Measurements from ENCODE around the gene ADGRL1. TPM values are rescaled to one million over a fixed set of nuclear protein-coding genes. Genes with fewer than 3 reads are reported as not detected.

Gene ADGRL1
- total and polyA plus RNA-seq, 10 of the 15 experiments (the other 5 are each of a cell fraction or from before 2014, with no cell fraction given) = 0.05 to 4.8 (median 0.71) TPM

DNA sequence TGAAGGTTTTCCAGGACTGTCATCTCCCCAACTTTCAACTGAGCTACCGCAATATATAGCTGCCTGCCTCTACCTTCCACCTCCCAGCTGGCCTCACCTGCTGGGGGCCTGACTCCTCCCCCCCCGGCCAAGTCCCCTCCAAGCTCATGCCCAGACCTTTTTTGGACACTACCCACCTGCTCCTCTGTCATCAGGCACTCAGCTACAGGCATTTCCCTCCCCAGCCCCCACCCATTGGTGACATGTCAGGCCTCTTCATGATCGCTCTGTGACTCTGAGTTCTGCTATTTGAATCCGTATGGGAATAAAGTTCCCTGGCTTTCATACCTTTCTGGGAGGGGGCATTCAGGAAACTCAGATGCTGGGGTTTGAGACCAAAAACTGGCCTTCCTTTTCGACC, 90.2 kb downstream of the ADGRL1 start (continued):
- TF ChIP-seq, protein P1, sequence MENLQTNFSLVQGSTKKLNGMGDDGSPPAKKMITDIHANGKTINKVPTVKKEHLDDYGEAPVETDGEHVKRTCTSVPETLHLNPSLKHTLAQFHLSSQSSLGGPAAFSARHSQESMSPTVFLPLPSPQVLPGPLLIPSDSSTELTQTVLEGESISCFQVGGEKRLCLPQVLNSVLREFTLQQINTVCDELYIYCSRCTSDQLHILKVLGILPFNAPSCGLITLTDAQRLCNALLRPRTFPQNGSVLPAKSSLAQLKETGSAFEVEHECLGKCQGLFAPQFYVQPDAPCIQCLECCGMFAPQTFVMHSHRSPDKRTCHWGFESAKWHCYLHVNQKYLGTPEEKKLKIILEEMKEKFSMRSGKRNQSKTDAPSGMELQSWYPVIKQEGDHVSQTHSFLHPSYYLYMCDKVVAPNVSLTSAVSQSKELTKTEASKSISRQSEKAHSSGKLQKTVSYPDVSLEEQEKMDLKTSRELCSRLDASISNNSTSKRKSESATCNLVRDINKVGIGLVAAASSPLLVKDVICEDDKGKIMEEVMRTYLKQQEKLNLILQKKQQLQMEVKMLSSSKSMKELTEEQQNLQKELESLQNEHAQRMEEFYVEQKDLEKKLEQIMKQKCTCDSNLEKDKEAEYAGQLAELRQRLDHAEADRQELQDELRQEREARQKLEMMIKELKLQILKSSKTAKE (IDR thresholded peaks at IDR 0.05; ENCODE audit: low read depth, poor library complexity, severe bottlenecking) = no peak
- no peak for TF ChIP-seq HCFC1 (IDR thresholded peaks at IDR 0.05; ENCODE audit: low read length)

DNA sequence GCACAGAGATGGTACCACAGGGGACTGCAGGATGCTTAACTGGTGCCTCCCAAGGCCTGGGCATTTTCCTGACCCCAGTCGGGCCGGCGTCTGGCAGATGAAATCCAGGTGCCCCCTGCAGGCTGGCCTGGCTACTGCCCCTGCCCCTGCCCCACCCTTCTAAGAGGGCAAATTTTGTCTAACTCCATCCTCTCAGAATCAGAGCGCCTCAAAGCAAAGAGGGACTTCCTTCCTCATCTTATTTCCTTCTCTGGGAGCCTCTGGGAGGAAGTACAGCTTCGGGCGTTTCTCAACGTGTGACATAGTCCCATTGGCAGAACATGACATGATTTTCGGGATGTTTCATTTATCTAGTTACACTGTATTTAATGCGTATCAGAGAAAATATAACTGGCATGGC, 91.1 kb downstream of the ADGRL1 start:
- Histone ChIP-seq H3K27ac (ENCODE audit: control insufficient read depth, insufficient read depth) (no peak overlapping the region), H3K4me2 (ENCODE audit: control insufficient read depth, insufficient read depth) (peak overlapping the region; percentile 19; the same call in 1 of the 2 replicates), H4K20me1 (ENCODE audit: control insufficient read depth, insufficient read depth) (no peaks in the 10 kb centered on the region), H3K9me3 (replicated peaks; ENCODE audit: control insufficient read depth, insufficient read depth, low read length) (no peaks in the 10 kb centered on the region), H3K4me1 (ENCODE audit: control insufficient read depth, insufficient read depth, low read length) (peaks cover 16% of the 10 kb centered on the region), H3K36me3 (ENCODE audit: control insufficient read depth in 2 of 2, insufficient read depth in 2 of 2, low read length in 1 of 2) (peaks cover 0 to 2% of the 10 kb centered on the region in 2 experiments; a peak in 1 of 4 replicates), H3K4me3 (no peak overlapping the region), H3K27me3 (replicated peaks in 1 of 2; ENCODE audit: control insufficient read depth in 2 of 2, insufficient read depth in 2 of 2, low read length in 1 of 2) (no peaks in the 10 kb centered on the region), H3K9ac (ENCODE audit: control insufficient read depth, insufficient read depth, low read length) (no peak overlapping the region), H3K79me2 (ENCODE audit: control insufficient read depth, insufficient read depth, low read length) (peaks cover 8% of the 10 kb centered on the region), H2AFZ (ENCODE audit: control insufficient read depth, low read depth, low read length) (no peak overlapping the region)
- SMC1A ChIA-PET (ENCODE audit: uncharacterized antibody, unreplicated experiment) = interaction anchor here (0.6 to 3.0 kb wide), 7 partner anchors 13 to 43 kb away, joined by 3 to 14 read pairs (median 5); partner anchors contain the start of genes ASF1B and MISP3
- CTCF ChIA-PET = interaction anchor here (0.9 to 5.3 kb wide), 21 partner anchors 9 to 317 kb away, joined by 3 to 38 read pairs (median 5); partner anchors contain the start of genes ASF1B, C19orf67, MISP3 and PKN1
- ATAC-seq (peak; percentile 31), DNase-seq (ENCODE audit: low read depth, low spot score) (no peak), FAIRE-seq (no peak)
- POLR2A ChIA-PET = interaction anchor here (1.3 to 2.0 kb wide), 2 partner anchors 22 to 41 kb away, joined by 4 to 7 read pairs; partner anchors contain the start of gene ASF1B
- BruUV-seq (replicated peaks) = no TSS peak
- intact Hi-C loops (cut with micrococcal nuclease; ENCODE audit: unreplicated experiment) (loop anchor here (5.0 kb wide), 1 partner anchor 33 kb away; no protein-coding TSS in a partner anchor), in situ Hi-C loops (cut with MboI) (no loop called here)
- WGBS (ENCODE audit: insufficient coverage, insufficient replicate concordance, low lambda C conversion rate, missing lambda C conversion rate) = 21% methylated on average over 9 of the region's 9 CpGs
- RAD21 ChIA-PET (ENCODE audit: unreplicated experiment) = interaction anchor here (1.0 to 3.0 kb wide), 6 partner anchors 21 to 236 kb away, joined by 3 to 14 read pairs (median 8); partner anchors contain the start of genes ASF1B and IL27RA
- TF ChIP-seq IKZF2 (IDR thresholded peaks at IDR 0.05) (no peak), ETV6 (conservative IDR thresholded peaks at IDR 0.05 in 1 of 2, IDR thresholded peaks at IDR 0.05 in 1 of 2; ENCODE audit: borderline replicate concordance in 1 of 2, low read depth in 1 of 2) (no peak), RAD21 (IDR thresholded peaks at IDR 0.05; ENCODE audit: insufficient read depth, low read depth, low read length) (peak; percentile 58), YY1 (IDR thresholded peaks at IDR 0.05; ENCODE audit: low read depth, low read length) (0 out of 2 replicates have a peak, but pooled peaks have one; percentile 20), SMC3 (IDR thresholded peaks at IDR 0.05; ENCODE audit: borderline replicate concordance, low read length) (peak; percentile 37; the same call in 1 of the 2 replicates)
- TF ChIP-seq, protein P2, sequence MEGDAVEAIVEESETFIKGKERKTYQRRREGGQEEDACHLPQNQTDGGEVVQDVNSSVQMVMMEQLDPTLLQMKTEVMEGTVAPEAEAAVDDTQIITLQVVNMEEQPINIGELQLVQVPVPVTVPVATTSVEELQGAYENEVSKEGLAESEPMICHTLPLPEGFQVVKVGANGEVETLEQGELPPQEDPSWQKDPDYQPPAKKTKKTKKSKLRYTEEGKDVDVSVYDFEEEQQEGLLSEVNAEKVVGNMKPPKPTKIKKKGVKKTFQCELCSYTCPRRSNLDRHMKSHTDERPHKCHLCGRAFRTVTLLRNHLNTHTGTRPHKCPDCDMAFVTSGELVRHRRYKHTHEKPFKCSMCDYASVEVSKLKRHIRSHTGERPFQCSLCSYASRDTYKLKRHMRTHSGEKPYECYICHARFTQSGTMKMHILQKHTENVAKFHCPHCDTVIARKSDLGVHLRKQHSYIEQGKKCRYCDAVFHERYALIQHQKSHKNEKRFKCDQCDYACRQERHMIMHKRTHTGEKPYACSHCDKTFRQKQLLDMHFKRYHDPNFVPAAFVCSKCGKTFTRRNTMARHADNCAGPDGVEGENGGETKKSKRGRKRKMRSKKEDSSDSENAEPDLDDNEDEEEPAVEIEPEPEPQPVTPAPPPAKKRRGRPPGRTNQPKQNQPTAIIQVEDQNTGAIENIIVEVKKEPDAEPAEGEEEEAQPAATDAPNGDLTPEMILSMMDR (IDR thresholded peaks at IDR 0.05 in 2 of 3, conservative IDR thresholded peaks at IDR 0.05 in 1 of 3; ENCODE audit: control insufficient read depth in 2 of 3, extremely low read depth in 1 of 3, insufficient read depth in 1 of 3, low read depth in 3 of 3, low read length in 3 of 3) = peak; percentile 56 to 81 (median 57)

All from GM12878 (cell line).